PC-3 (cell line): ENCODE results near the gene ZNF585A. TPM values are rescaled to one million over a fixed set of nuclear protein-coding genes. Genes with fewer than 3 reads are reported as not detected.
"Not testable (repeated sequence)": the region's sequence is repeated elsewhere in the genome, so short reads cannot be mapped to it uniquely, and the experiment has no call there.

Experiments used
- ATAC-seq: fragments of 200-7000 bp; cut with Tn5 transposase; 2 replicates; pipeline ENCODE4 v1.9.1; 2020; ENCODE audit warnings: mild to moderate bottlenecking, moderate library complexity
- BruUV-seq: library from RNA; stranded (reverse); fragments of 400-500 nt; replicated peaks from 2 replicates; lab custom pipeline; 2021; lab: Mats Ljungman, UMichigan
- CTCF ChIA-PET: fragments of 300-600 bp; sonication (Branson Sonifier 250); formaldehyde crosslinking; loops from one replicate; lab custom pipeline; 2022; ENCODE audit warnings: antibody characterized with exemption; lab: Charles Lee
- POLR2A ChIA-PET: fragments of 300-600 bp; sonication (Branson Sonifier 250); formaldehyde crosslinking; loops from one replicate; lab custom pipeline; 2022; ENCODE audit warnings: antibody characterized with exemption; ENCODE audit not compliant: unreplicated experiment; lab: Charles Lee
- DNase-seq: peaks from one replicate; pipeline ENCODE4 v3.0.0-alpha.2; 2015
- H2AFZ ChIP-seq: fragments of 300-600 bp; sonication (generic); 2 replicates; pipeline ENCODE4 v1.6.0; 2016; ENCODE audit warnings: antibody characterized with exemption, low read length
- H3F3A ChIP-seq: fragments of 300-600 bp; sonication (generic); one replicate; pipeline ENCODE4 v1.6.0; 2017; ENCODE audit warnings: antibody characterized with exemption, low read length, control low read depth, mild to moderate bottlenecking; ENCODE audit not compliant: unreplicated experiment
- H3K27ac ChIP-seq: fragments of 300-600 bp; sonication (generic); 2 replicates; pipeline ENCODE4 v1.5.1; 2016; ENCODE audit warnings: mild to moderate bottlenecking, low read length
- H3K27me3 ChIP-seq: fragments of 300-600 bp; sonication (generic); 2 replicates; pipeline ENCODE4 v1.6.1; 2016; ENCODE audit warnings: low read length, mixed read lengths
- H3K36me3 ChIP-seq: fragments of 300-600 bp; sonication (generic); 2 replicates; pipeline ENCODE4 v1.6.1; 2016; ENCODE audit warnings: low read depth, mixed run types, low read length, mixed read lengths
- H3K4me1 ChIP-seq: fragments of 300-600 bp; sonication (generic); 2 replicates; pipeline ENCODE4 v1.5.1; 2016; ENCODE audit warnings: low read length; ENCODE audit not compliant: insufficient read depth
- H3K4me2 ChIP-seq: fragments of 300-600 bp; sonication (generic); 2 replicates; pipeline ENCODE4 v1.6.0; 2016; ENCODE audit warnings: low read length
- H3K4me3 ChIP-seq: fragments of 300-600 bp; sonication (generic); 2 replicates; pipeline ENCODE4 v1.5.1; 2016; ENCODE audit warnings: mild to moderate bottlenecking, low read length, mixed read lengths
- H3K79me2 ChIP-seq: fragments of 300-600 bp; sonication (generic); 2 replicates; pipeline ENCODE4 v1.6.1; 2017; ENCODE audit warnings: low read length, mixed read lengths
- H3K9ac ChIP-seq: fragments of 300-600 bp; sonication (generic); 2 replicates; pipeline ENCODE4 v1.6.0; 2016; ENCODE audit warnings: mild to moderate bottlenecking, low read length
- H3K9me2 ChIP-seq: fragments of 300-600 bp; sonication (generic); replicated peaks from 2 replicates; pipeline ENCODE4 v1.6.1; 2016; ENCODE audit warnings: mixed run types, low read length, mixed read lengths
- H3K9me3 ChIP-seq: fragments of 300-600 bp; sonication (generic); 2 replicates; pipeline ENCODE4 v1.6.1; 2016; ENCODE audit warnings: low read length, mixed read lengths
- H4K20me1 ChIP-seq: fragments of 300-600 bp; sonication (generic); 2 replicates; pipeline ENCODE4 v1.6.1; 2016; ENCODE audit warnings: low read length, mixed read lengths
- CTCF ChIP-seq: fragments of 300-600 bp; sonication (generic); conservative IDR thresholded peaks from 2 replicates; pipeline ENCODE4 v1.5.1; 2017; ENCODE audit warnings: antibody characterized with exemption, low read depth, mild to moderate bottlenecking, low read length
- EZH2 ChIP-seq: fragments of 300-600 bp; sonication (generic); IDR thresholded peaks from one replicate; pipeline ENCODE4 v1.6.1; 2017; ENCODE audit warnings: antibody characterized with exemption, mild to moderate bottlenecking, low read length; ENCODE audit not compliant: unreplicated experiment
- EZH2phosphoT487 ChIP-seq: fragments of 300-600 bp; sonication (generic); IDR thresholded peaks from 2 replicates; pipeline ENCODE4 v1.6.1; 2018; ENCODE audit warnings: mild to moderate bottlenecking, antibody characterized with exemption, low read length, borderline replicate concordance
- intact Hi-C: fragments of 100-400 bp; cut with micrococcal nuclease; formaldehyde crosslinking; loops from 2 replicates; pipeline ENCODE4 v1.9.0; 2023
- total RNA-seq: library from RNA; depleted of rRNA; stranded (reverse); fragments of >200 nt; gene quantifications from 2 replicates; pipeline ENCODE4 v1.2.3, GENCODE V29; 2014

ZNF585A gene
- total RNA-seq, 1 experiment from 2014 or later, result 0.29 TPM

GRCh38 chr19:37114001-37114400 is 58.5 kb downstream of the ZNF585A start:
- H3K79me2 ChIP-seq, result no peaks in the 10 kb centered on the region
- no peaks in the 10 kb centered on the region for H4K20me1 ChIP-seq
- DNase-seq, result no peak
- H3K27me3 ChIP-seq, result no peaks in the 10 kb centered on the region
- ChIA-PET CTCF (no interaction called here), POLR2A (no interaction called here)
- H2AFZ ChIP-seq, result no peak overlapping the region
- no peak overlapping the region for H3K9ac ChIP-seq
- H3K36me3 ChIP-seq, result peaks cover 23% of the 10 kb centered on the region
- ATAC-seq, result no peak
- H3K4me1 ChIP-seq, result no peaks in the 10 kb centered on the region
- intact Hi-C loops, result no loop called here
- peaks cover 8% of the 10 kb centered on the region; the same call in 1 of the 2 replicates for H3K9me3 ChIP-seq
- TF ChIP-seq CTCF (no peak), EZH2 (no peak), EZH2phosphoT487 (no peak)
- BruUV-seq, result no TSS peak
- H3K4me2 ChIP-seq, result no peak overlapping the region
- no peak overlapping the region for H3K4me3 ChIP-seq
- no peak overlapping the region for H3K27ac ChIP-seq
- no peaks in the 10 kb centered on the region for H3K9me2 ChIP-seq
- H3F3A ChIP-seq, result no peaks in the 10 kb centered on the region

GRCh38 chr19:37111753-37112152 is 60.7 kb downstream of the ZNF585A start:
- H3K4me2 ChIP-seq, intact Hi-C loops, H3K27me3 ChIP-seq, H3K79me2 ChIP-seq, ATAC-seq, H2AFZ ChIP-seq, H3K9me2 ChIP-seq, BruUV-seq, CTCF ChIA-PET, H4K20me1 ChIP-seq, POLR2A ChIA-PET, H3K9ac ChIP-seq, H3K4me1 ChIP-seq, H3F3A ChIP-seq, DNase-seq, H3K9me3 ChIP-seq, H3K4me3 ChIP-seq, H3K27ac ChIP-seq: not testable (repeated sequence)
- H3K36me3 ChIP-seq, result peaks cover 27% of the 10 kb centered on the region

- POLR2A ChIA-PET, DNase-seq, H3K27ac ChIP-seq, H3K27me3 ChIP-seq, H2AFZ ChIP-seq, H3K4me1 ChIP-seq, H3K4me2 ChIP-seq, BruUV-seq, H3K79me2 ChIP-seq, H3F3A ChIP-seq, CTCF ChIA-PET, ATAC-seq, H3K4me3 ChIP-seq, H3K9me2 ChIP-seq, H3K9me3 ChIP-seq, intact Hi-C loops, H3K9ac ChIP-seq, H4K20me1 ChIP-seq: not testable (repeated sequence)
- H3K36me3 ChIP-seq, result peaks cover 31% of the 10 kb centered on the region; the same call in 1 of the 2 replicates
Measured at GRCh38 chr19:37104135-37104534, 68.4 kb downstream of the ZNF585A start.

- BruUV-seq, result no TSS peak
- Histone ChIP-seq H3K4me1 (no peaks in the 10 kb centered on the region), H3K79me2 (no peaks in the 10 kb centered on the region), H3K27ac (no peak overlapping the region), H3K9me2 (no peaks in the 10 kb centered on the region), H3K4me3 (no peak overlapping the region), H3K4me2 (no peak overlapping the region), H3F3A (no peaks in the 10 kb centered on the region), H2AFZ (no peak overlapping the region), H3K36me3 (peaks cover 55% of the 10 kb centered on the region), H3K9me3 (0 out of 2 replicates have a peak, but pooled peaks cover 15% of the 10 kb centered on the region), H4K20me1 (no peaks in the 10 kb centered on the region), H3K9ac (no peak overlapping the region), H3K27me3 (no peaks in the 10 kb centered on the region)
- POLR2A ChIA-PET, result no interaction called here
- intact Hi-C loops, result no loop called here
- CTCF ChIA-PET, result no interaction called here
- no peak for TF ChIP-seq CTCF
- TF ChIP-seq EZH2, result no peak
- no peak for TF ChIP-seq EZH2phosphoT487
- DNase-seq (no peak), ATAC-seq (no peak)
Measured at GRCh38 chr19:37098570-37098969, 73.9 kb downstream of the ZNF585A start.
